Left lung (tissue), 10 donors: ENCODE measurements around the gene PANX2. TPM values are rescaled to one million over a fixed set of nuclear protein-coding genes. Genes with fewer than 3 reads are reported as not detected.
A peak's percentile ranks its signal among the peaks of the same experiment; 100 is the strongest.

Experiments
- ATAC-seq: fragments of 200-7000 bp; cut with Tn5 transposase; one replicate; pipeline ENCODE4 v1.9.1; 2020; ENCODE audit warnings: moderate library complexity
- DNase-seq, 4 donors: peaks; one replicate each; pipeline ENCODE4 v3.0.0-alpha.2; 2013 to 2020
- H3K27ac ChIP-seq, 2 donors: fragments of 200-600 bp; sonication (generic) in 1 of 2; one replicate each; pipeline versions ENCODE4 v1.5.0 to v1.8.0; 2020 to 2021
- H3K27me3 ChIP-seq, 2 donors: fragments of 200-600 bp; sonication (generic) in 1 of 2; one replicate each; pipeline versions ENCODE4 v1.5.0 to v1.8.0; 2020 to 2021
- H3K36me3 ChIP-seq, 2 donors: fragments of 200-600 bp; sonication (generic) in 1 of 2; one replicate each; pipeline versions ENCODE4 v1.5.0 to v1.8.0; 2020 to 2021
- H3K4me1 ChIP-seq, 2 donors: fragments of 200-600 bp; one replicate each; pipeline ENCODE4 v1.8.0; 2021
- H3K4me3 ChIP-seq, 2 donors: fragments of 200-600 bp; sonication (generic) in 1 of 2; one replicate each; pipeline versions ENCODE4 v1.5.0 to v1.8.0; 2020 to 2021; ENCODE audit warnings: mild to moderate bottlenecking in 1 of 2
- H3K9me3 ChIP-seq, 2 donors: fragments of 200-600 bp; sonication (generic) in 1 of 2; one replicate each; pipeline versions ENCODE4 v1.5.0 to v1.8.0; 2020 to 2021
- intact Hi-C, 2 donors: fragments of 100-400 bp; cut with DNase I; formaldehyde crosslinking; loops; one replicate each; pipeline versions ENCODE4 v1.11.2 to v1.14.2; 2022
- polyA plus RNA-seq, 6 donors: library from polyadenylated mRNA; unstranded; fragments of 120-200 nt; gene quantifications; one replicate each; pipeline ENCODE4 v1.2.1, GENCODE V29; 2013; ENCODE audit not compliant: insufficient read length in 6 of 6
- total RNA-seq, 2 donors: library from RNA; stranded (reverse); fragmentation: NEBNext Ultra II Directional; extraction: Animal tissue kit (Norgen Biotek cat#: 25700); gene quantifications; one replicate each; pipeline ENCODE4 v1.2.1, GENCODE V29; 2021
- TF ChIP-seq, protein P1 (sequence below), 2 donors: fragments of 200-600 bp; sonication (generic) in 1 of 2; IDR thresholded peaks; one replicate each; pipeline versions ENCODE4 v1.5.0 to v1.8.0; 2021; ENCODE audit warnings: antibody characterized with exemption in 2 of 2
- donor health status: DM: no; HTN: yes; CAD: no.
- donor health status: DM: no; HTN: no; CAD: no.

The PANX2 gene
- total and polyA plus RNA-seq, 8 donors: 0.51 to 4.6 (median 0.65) TPM

DNA sequence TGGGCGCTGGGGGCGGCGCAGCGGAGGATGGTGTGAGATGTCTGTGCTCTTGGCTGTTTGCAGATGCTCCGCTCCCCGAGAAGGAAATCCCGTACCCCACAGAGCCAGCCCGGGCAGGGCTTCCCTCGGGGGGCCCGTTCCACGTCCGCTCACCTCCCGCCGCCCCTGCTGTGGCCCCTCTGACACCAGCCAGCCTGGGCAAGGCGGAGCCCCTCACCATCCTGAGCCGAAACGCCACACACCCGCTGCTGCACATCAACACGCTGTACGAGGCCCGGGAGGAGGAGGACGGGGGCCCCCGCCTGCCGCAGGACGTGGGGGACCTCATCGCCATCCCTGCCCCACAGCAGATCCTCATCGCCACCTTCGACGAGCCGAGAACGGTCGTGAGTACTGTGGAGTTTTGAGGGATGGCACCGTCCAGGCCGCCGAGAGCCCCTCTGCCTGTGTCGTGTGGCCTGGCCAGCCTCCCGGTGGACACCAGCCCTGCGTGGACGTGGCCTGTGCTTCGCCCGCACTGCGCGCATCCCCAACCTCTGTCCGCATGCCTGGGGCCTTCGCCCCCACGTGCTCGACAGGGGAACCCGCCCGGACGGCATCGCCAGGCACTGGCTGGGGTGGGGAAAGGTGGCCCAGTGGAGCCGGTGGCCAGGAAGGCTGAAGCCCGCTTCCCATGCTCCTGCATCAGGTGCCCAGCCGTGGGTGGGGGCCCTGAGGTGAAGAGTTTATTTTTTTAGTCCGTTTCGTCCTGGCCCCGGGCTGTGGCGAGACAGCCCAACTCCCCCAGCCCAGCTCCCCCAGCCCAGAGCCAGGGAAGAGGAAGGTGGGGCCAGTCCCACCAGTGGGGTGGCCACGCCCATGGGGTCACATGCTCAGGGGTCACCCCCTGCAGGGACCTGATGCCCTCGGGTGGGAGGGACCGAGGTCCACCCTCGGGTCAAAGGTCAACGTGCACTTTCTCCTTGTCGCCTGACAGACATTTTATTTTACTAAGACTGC is 8.6 kb downstream of the PANX2 start:
- no peak overlapping the region for H3K4me3 ChIP-seq
- peak in 2 of 4 donors; percentile 29 to 77 for DNase-seq
- H3K27ac ChIP-seq: no peak overlapping the region
- no peak for ATAC-seq
- TF ChIP-seq, protein P1, sequence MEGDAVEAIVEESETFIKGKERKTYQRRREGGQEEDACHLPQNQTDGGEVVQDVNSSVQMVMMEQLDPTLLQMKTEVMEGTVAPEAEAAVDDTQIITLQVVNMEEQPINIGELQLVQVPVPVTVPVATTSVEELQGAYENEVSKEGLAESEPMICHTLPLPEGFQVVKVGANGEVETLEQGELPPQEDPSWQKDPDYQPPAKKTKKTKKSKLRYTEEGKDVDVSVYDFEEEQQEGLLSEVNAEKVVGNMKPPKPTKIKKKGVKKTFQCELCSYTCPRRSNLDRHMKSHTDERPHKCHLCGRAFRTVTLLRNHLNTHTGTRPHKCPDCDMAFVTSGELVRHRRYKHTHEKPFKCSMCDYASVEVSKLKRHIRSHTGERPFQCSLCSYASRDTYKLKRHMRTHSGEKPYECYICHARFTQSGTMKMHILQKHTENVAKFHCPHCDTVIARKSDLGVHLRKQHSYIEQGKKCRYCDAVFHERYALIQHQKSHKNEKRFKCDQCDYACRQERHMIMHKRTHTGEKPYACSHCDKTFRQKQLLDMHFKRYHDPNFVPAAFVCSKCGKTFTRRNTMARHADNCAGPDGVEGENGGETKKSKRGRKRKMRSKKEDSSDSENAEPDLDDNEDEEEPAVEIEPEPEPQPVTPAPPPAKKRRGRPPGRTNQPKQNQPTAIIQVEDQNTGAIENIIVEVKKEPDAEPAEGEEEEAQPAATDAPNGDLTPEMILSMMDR (IDR thresholded peaks at IDR 0.05): no peak
- intact Hi-C loops: no loop called here
- H3K36me3 ChIP-seq: no peaks in the 10 kb centered on the region
- H3K27me3 ChIP-seq: peaks cover 0 to 34% of the 10 kb centered on the region in 2 donors
- H3K4me1 ChIP-seq: peaks cover 6 to 11% of the 10 kb centered on the region in 2 donors
- H3K9me3 ChIP-seq: no peaks in the 10 kb centered on the region

DNA sequence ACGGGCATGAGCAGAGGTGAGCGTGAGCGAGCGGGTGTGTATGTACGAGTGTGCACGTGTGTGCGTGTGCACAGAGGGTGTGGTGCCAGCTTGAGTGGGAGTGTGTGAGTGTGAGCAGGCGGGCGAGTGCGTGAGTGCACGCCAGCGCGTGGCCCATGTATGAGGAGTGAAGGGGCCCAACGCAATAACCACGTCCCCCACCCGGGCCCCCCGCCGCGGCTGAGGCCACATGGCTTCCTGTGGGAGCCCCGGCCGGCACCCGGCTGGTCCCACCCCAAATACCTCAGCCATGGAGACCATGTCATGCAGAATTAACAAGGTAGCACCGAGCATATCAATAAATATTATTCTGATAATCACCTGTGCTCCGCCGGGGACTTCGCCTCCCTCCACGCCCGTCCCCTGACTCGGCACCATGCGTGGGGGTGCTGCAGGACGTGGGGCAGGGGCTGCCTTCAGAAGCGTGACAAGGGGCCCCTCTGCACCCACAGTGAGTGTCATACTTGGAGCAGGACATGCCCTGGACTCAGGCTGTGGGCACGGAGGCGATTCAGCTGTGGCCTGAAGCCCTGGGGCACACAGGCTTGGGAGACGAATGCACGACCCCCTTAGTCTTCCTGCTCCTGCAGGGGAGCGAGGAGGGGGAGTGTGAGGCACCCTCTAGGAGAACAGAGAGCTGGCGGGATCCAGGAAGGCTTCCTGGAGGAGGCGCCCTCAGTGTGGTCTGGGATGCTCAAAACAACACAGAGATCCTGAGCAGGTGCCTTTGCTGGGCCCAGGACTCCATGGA is 9.6 kb downstream of the PANX2 start:
- H3K9me3 ChIP-seq: no peaks in the 10 kb centered on the region
- TF ChIP-seq, protein P1 (IDR thresholded peaks at IDR 0.05): no peak
- DNase-seq (peak in 1 of 4 donors; percentile 29), ATAC-seq (no peak)
- H3K4me1 ChIP-seq: peaks cover 11 to 20% of the 10 kb centered on the region in 2 donors
- H3K4me3 ChIP-seq: no peak overlapping the region
- no peaks in the 10 kb centered on the region for H3K36me3 ChIP-seq
- peaks cover 0 to 29% of the 10 kb centered on the region in 2 donors for H3K27me3 ChIP-seq
- intact Hi-C loops: no loop called here
- H3K27ac ChIP-seq: no peak overlapping the region

DNA sequence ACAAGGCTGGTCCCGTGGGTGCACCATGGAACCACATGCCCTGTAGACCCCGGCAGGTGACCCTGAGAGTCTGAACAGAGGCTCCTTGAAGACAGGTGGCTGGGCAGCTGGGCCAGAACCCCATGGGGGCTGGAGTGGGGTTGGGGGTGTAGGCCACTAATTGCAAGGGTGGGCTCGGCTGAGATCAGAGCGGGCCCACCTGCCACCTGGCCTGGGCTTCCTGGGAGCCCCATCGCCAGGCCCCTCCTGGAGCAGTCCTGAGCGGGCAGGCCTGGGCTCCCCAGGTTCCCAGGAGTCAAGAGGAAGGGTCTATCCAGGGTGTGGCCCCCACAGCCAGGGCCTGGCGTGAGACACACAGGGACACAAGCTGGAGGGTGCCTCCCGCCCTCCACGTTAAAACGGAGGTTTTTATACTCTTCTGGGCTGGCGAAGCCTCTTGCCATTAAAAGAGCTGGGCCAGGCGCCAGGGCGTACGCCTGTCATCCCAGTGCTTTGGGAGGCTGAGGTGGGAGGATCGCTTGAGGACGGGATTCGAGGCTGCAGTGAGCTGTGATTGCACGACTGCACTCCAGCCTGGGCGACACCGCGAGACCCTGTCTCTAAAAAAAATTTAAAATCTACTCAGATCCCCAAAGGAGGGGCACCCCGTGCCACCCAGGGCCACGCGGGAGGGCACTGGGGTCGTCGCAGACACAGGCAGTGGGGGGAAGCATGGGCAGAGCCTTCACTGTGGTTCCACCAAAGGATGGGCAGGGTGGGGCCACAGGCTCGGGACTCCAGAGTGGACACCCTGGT is 10.4 kb downstream of the PANX2 start:
- peaks cover 14 to 24% of the 10 kb centered on the region in 2 donors for H3K4me1 ChIP-seq
- peaks cover 0 to 29% of the 10 kb centered on the region in 2 donors for H3K27me3 ChIP-seq
- no peak overlapping the region for H3K4me3 ChIP-seq
- DNase-seq: peak in 1 of 4 donors; percentile 30
- TF ChIP-seq, protein P1 (IDR thresholded peaks at IDR 0.05): no peak
- intact Hi-C loops: no loop called here
- no peaks in the 10 kb centered on the region for H3K9me3 ChIP-seq
- ATAC-seq: no peak
- no peak overlapping the region for H3K27ac ChIP-seq
- no peaks in the 10 kb centered on the region for H3K36me3 ChIP-seq

DNA sequence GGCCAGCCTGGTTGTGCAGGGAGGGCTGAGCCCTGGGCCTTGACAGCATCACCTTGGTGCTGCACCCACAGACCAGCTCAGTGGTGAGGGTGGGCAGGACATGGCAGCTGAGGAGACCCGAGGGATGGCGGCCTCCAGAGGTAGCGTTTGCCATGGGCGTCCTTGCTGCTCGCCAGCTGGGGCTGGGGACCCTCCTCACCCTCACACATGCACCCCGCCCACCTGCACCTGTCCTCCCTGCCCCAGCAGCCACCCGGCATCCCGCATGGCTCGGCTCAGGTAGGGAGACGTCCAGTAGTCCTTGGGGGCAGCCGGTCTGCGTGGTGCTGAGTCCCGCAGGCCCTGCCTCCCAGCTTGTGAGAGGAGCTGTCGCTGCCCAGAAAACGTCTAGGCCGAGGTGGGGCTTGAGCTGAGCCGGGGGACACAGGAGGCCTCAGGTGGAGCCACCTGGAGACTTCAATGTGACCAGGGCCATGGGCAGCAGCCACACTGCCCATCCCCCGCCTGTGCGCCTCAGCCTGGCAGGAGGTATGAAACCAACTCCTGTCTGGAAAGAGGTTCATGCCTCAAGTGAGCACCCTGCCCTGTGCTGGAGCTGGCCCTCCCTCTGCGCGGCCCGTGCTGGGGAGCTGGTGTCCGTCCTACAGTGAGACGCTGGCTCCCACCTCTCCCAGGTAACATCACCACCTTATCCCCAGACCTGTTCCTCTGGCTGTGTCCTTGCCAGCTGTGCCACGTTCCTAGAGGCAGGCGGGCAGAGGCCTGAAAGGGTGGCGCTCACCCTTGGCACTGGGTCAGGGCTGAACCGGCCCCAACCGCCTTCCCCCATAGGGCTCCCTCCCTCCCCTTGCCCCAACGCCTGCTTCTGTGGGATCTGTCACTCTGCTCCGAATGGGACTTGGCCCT is 11.9 kb downstream of the PANX2 start:
- ATAC-seq: peak; percentile 28
- Histone ChIP-seq H3K4me1 (peaks cover 14 to 35% of the 10 kb centered on the region in 2 donors), H3K27ac (no peak overlapping the region), H3K36me3 (no peaks in the 10 kb centered on the region), H3K9me3 (no peaks in the 10 kb centered on the region), H3K4me3 (no peak overlapping the region), H3K27me3 (peaks cover 0 to 21% of the 10 kb centered on the region in 2 donors)
- intact Hi-C loops: no loop called here
- DNase-seq: peak in 1 of 4 donors; percentile 76
- TF ChIP-seq, protein P1 (IDR thresholded peaks at IDR 0.05): no peak
